ENCODE measurements around the gene SCARB2.
A peak's percentile ranks its signal among the peaks of the same experiment; 100 is the strongest.

Gene SCARB2, protein sequence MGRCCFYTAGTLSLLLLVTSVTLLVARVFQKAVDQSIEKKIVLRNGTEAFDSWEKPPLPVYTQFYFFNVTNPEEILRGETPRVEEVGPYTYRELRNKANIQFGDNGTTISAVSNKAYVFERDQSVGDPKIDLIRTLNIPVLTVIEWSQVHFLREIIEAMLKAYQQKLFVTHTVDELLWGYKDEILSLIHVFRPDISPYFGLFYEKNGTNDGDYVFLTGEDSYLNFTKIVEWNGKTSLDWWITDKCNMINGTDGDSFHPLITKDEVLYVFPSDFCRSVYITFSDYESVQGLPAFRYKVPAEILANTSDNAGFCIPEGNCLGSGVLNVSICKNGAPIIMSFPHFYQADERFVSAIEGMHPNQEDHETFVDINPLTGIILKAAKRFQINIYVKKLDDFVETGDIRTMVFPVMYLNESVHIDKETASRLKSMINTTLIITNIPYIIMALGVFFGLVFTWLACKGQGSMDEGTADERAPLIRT

GRCh38 chr4:76213415-76214176 is at the start of gene SCARB2:
Gene SCARB2 (minus strand): TSS chr4:76213824. CDS start chr4:76213543, 281 bp downstream.
- peak within 1 kb of the TSS; percentile 59 for H3K27ac ChIP-seq (ENCODE audit: low read length)
- peak within 1 kb of the TSS; percentile 88 for H3K4me3 ChIP-seq (ENCODE audit: low read length)
- H3K4me1 ChIP-seq (ENCODE audit: insufficient read depth, low read length) = peaks cover 14% of the 10 kb centered on the region
- no peaks in the 10 kb centered on the region for H3K36me3 ChIP-seq (ENCODE audit: insufficient read depth, low read depth, low read length)
- H3K9me3 ChIP-seq (ENCODE audit: insufficient read depth, low read depth, low read length) = no peaks in the 10 kb centered on the region
- peaks cover 23% of the 10 kb centered on the region for H3K27me3 ChIP-seq (ENCODE audit: insufficient read depth, low read length)
- peak within 1 kb of the TSS; percentile 86 for H3K9ac ChIP-seq (ENCODE audit: low read depth, low read length)

GRCh38 chr4:76260571-76260970 is 46.9 kb upstream of the SCARB2 start:
- Histone ChIP-seq H3K27me3 (ENCODE audit: insufficient read depth, low read length) (no peaks in the 10 kb centered on the region), H3K4me1 (ENCODE audit: insufficient read depth, low read length) (no peaks in the 10 kb centered on the region), H3K36me3 (ENCODE audit: insufficient read depth, low read depth, low read length) (no peaks in the 10 kb centered on the region), H3K9ac (ENCODE audit: low read depth, low read length) (no peak overlapping the region), H3K9me3 (ENCODE audit: insufficient read depth, low read depth, low read length) (no peaks in the 10 kb centered on the region), H3K4me3 (ENCODE audit: low read length) (no peak overlapping the region), H3K27ac (ENCODE audit: low read length) (no peak overlapping the region)

GRCh38 chr4:76257824-76258223 is 44.2 kb upstream of the SCARB2 start:
- Histone ChIP-seq H3K4me1 (ENCODE audit: insufficient read depth, low read length) (no peaks in the 10 kb centered on the region), H3K27ac (ENCODE audit: low read length) (no peak overlapping the region), H3K36me3 (ENCODE audit: insufficient read depth, low read depth, low read length) (no peaks in the 10 kb centered on the region), H3K27me3 (ENCODE audit: insufficient read depth, low read length) (peaks cover 20% of the 10 kb centered on the region), H3K4me3 (ENCODE audit: low read length) (no peak overlapping the region), H3K9me3 (ENCODE audit: insufficient read depth, low read depth, low read length) (no peaks in the 10 kb centered on the region), H3K9ac (ENCODE audit: low read depth, low read length) (no peak overlapping the region)

DNA sequence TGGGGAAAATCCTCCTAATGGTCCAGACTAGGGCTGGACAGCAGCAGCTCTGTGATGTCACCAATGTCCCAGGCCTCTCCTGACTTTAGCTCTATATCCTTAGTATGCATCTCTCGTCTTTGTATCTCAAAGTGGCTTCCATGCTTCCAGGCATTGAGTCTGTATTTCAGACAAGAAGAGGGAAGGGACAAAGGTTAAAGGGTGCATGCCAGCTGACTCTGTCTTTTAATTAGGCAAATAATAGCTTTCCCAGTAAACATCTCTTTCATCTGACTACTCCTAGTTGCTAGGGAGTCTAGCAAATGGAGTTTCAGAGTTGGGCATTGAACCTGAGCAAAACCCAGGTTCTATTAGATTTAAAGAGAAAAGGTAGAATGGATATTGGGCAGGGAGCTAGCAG is 43.3 kb upstream of the SCARB2 start:
- no peak overlapping the region for H3K9ac ChIP-seq (ENCODE audit: low read depth, low read length)
- H3K9me3 ChIP-seq (ENCODE audit: insufficient read depth, low read depth, low read length) = no peaks in the 10 kb centered on the region
- H3K4me3 ChIP-seq (ENCODE audit: low read length) = no peak overlapping the region
- H3K27me3 ChIP-seq (ENCODE audit: insufficient read depth, low read length) = peaks cover 28% of the 10 kb centered on the region
- H3K4me1 ChIP-seq (ENCODE audit: insufficient read depth, low read length) = no peaks in the 10 kb centered on the region
- H3K36me3 ChIP-seq (ENCODE audit: insufficient read depth, low read depth, low read length) = no peaks in the 10 kb centered on the region
- no peak overlapping the region for H3K27ac ChIP-seq (ENCODE audit: low read length)

GRCh38 chr4:76256032-76256431 is 42.4 kb upstream of the SCARB2 start:
- peaks cover 36% of the 10 kb centered on the region for H3K27me3 ChIP-seq (ENCODE audit: insufficient read depth, low read length)
- no peak overlapping the region for H3K4me3 ChIP-seq (ENCODE audit: low read length)
- H3K9ac ChIP-seq (ENCODE audit: low read depth, low read length) = no peak overlapping the region
- H3K27ac ChIP-seq (ENCODE audit: low read length) = no peak overlapping the region
- no peaks in the 10 kb centered on the region for H3K36me3 ChIP-seq (ENCODE audit: insufficient read depth, low read depth, low read length)
- no peaks in the 10 kb centered on the region for H3K9me3 ChIP-seq (ENCODE audit: insufficient read depth, low read depth, low read length)
- peaks cover 3% of the 10 kb centered on the region; the same call in 1 of the 2 replicates for H3K4me1 ChIP-seq (ENCODE audit: insufficient read depth, low read length)

- Histone ChIP-seq H3K4me1 (ENCODE audit: insufficient read depth, low read length) (peaks cover 9% of the 10 kb centered on the region; the same call in 1 of the 2 replicates), H3K9me3 (ENCODE audit: insufficient read depth, low read depth, low read length) (no peaks in the 10 kb centered on the region), H3K27me3 (ENCODE audit: insufficient read depth, low read length) (peaks cover 47% of the 10 kb centered on the region), H3K4me3 (ENCODE audit: low read length) (no peak overlapping the region), H3K36me3 (ENCODE audit: insufficient read depth, low read depth, low read length) (no peaks in the 10 kb centered on the region), H3K9ac (ENCODE audit: low read depth, low read length) (no peak overlapping the region), H3K27ac (ENCODE audit: low read length) (no peak overlapping the region)
Observed at GRCh38 chr4:76253511-76253910, 39.9 kb upstream of the SCARB2 start.

DNA sequence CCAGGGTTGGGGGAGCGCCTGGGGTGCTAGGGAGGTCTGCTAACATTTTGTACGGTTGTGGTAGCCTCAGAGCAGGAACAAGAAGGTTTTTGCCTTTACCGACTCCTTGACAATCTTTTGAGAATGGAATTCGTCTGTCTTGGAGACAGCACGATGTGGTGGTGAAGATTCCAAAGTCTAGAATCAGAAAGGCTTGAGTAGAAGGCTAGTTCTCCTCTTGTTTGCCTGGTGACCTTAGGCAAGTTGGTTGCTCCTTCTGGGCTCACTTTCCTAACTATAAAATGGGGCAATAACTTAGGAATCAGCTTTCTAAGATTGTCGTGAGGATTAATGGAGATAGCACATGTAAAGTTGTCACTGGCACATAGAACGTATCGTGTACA is 38.6 kb upstream of the SCARB2 start:
- Histone ChIP-seq H3K27me3 (ENCODE audit: insufficient read depth, low read length) (peaks cover 47% of the 10 kb centered on the region), H3K9ac (ENCODE audit: low read depth, low read length) (peak overlapping the region; percentile 50; the same call in 1 of the 2 replicates), H3K4me1 (ENCODE audit: insufficient read depth, low read length) (peaks cover 9% of the 10 kb centered on the region; the same call in 1 of the 2 replicates), H3K36me3 (ENCODE audit: insufficient read depth, low read depth, low read length) (no peaks in the 10 kb centered on the region), H3K9me3 (ENCODE audit: insufficient read depth, low read depth, low read length) (no peaks in the 10 kb centered on the region), H3K4me3 (ENCODE audit: low read length) (peak overlapping the region; percentile 70), H3K27ac (ENCODE audit: low read length) (no peak overlapping the region)

- peak within 1 kb of the TSS; percentile 70 for H3K4me3 ChIP-seq (ENCODE audit: low read length)
- H3K9me3 ChIP-seq (ENCODE audit: insufficient read depth, low read depth, low read length) = no peaks in the 10 kb centered on the region
- no peaks in the 10 kb centered on the region for H3K36me3 ChIP-seq (ENCODE audit: insufficient read depth, low read depth, low read length)
- H3K27me3 ChIP-seq (ENCODE audit: insufficient read depth, low read length) = peaks cover 47% of the 10 kb centered on the region
- H3K27ac ChIP-seq (ENCODE audit: low read length) = no peak within 1 kb of the TSS
- H3K4me1 ChIP-seq (ENCODE audit: insufficient read depth, low read length) = peaks cover 9% of the 10 kb centered on the region; the same call in 1 of the 2 replicates
- H3K9ac ChIP-seq (ENCODE audit: low read depth, low read length) = peak within 1 kb of the TSS; percentile 50; the same call in 1 of the 2 replicates
Observed at GRCh38 chr4:76251441-76252270, 38.0 kb upstream of the SCARB2 start, which contains the start of gene FAM47E. Gene FAM47E (plus strand): TSS chr4:76251721. CDS start chr4:76251747, 26 bp downstream.

- Histone ChIP-seq H3K4me1 (ENCODE audit: insufficient read depth, low read length) (peaks cover 9% of the 10 kb centered on the region; the same call in 1 of the 2 replicates), H3K36me3 (ENCODE audit: insufficient read depth, low read depth, low read length) (no peaks in the 10 kb centered on the region), H3K27me3 (ENCODE audit: insufficient read depth, low read length) (peaks cover 47% of the 10 kb centered on the region), H3K27ac (ENCODE audit: low read length) (no peak overlapping the region), H3K4me3 (ENCODE audit: low read length) (peak overlapping the region; percentile 70), H3K9ac (ENCODE audit: low read depth, low read length) (peak overlapping the region; percentile 9; the same call in 1 of the 2 replicates), H3K9me3 (ENCODE audit: insufficient read depth, low read depth, low read length) (no peaks in the 10 kb centered on the region)
Observed at GRCh38 chr4:76250962-76251361, 37.3 kb upstream of the SCARB2 start.

DNA sequence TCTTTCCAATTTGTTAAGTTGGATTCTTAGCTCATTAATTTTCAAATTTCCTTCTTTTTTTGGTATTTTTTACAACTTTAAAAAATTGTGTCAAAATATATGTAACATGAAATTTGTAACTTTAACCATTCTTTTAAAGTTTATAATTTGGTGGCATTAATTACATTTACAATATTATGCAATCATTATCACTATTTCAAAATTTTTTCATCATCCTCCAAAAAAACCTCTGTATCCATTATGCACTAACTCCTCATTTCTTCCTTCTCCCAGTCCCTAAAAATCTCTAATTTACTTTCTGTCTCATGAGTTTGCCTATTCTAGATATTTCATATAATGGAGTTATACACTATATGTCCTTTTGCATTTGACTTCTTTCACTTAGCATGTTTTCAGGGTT is 33.2 kb upstream of the SCARB2 start:
- H3K9me3 ChIP-seq (ENCODE audit: insufficient read depth, low read depth, low read length) = no peaks in the 10 kb centered on the region
- H3K27me3 ChIP-seq (ENCODE audit: insufficient read depth, low read length) = peaks cover 17% of the 10 kb centered on the region
- no peak overlapping the region for H3K9ac ChIP-seq (ENCODE audit: low read depth, low read length)
- no peak overlapping the region for H3K4me3 ChIP-seq (ENCODE audit: low read length)
- H3K4me1 ChIP-seq (ENCODE audit: insufficient read depth, low read length) = peaks cover 9% of the 10 kb centered on the region; the same call in 1 of the 2 replicates
- H3K36me3 ChIP-seq (ENCODE audit: insufficient read depth, low read depth, low read length) = no peaks in the 10 kb centered on the region
- H3K27ac ChIP-seq (ENCODE audit: low read length) = no peak overlapping the region

DNA sequence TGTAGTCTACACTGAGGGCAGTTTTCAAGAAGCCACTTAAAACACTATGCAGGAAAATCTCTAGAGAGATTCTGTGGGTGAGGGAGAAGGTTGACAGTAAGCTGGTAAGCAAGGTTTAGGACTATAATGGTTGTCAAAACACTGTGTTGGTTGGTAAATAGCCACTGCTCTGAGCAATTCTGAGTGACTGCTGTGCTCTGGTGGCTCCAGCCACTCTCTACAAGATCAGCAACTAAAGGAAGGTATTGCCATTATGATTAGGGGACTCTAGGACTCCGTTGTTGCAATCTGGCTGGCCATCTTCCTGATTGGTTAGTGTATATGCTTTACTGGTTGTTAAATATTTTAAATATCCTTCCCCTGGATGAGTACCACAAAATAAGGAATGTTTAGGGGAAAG is 32.4 kb upstream of the SCARB2 start:
- no peaks in the 10 kb centered on the region for H3K9me3 ChIP-seq (ENCODE audit: insufficient read depth, low read depth, low read length)
- H3K4me3 ChIP-seq (ENCODE audit: low read length) = no peak overlapping the region
- no peak overlapping the region for H3K27ac ChIP-seq (ENCODE audit: low read length)
- peaks cover 6% of the 10 kb centered on the region; the same call in 1 of the 2 replicates for H3K4me1 ChIP-seq (ENCODE audit: insufficient read depth, low read length)
- H3K9ac ChIP-seq (ENCODE audit: low read depth, low read length) = no peak overlapping the region
- peaks cover 10% of the 10 kb centered on the region for H3K27me3 ChIP-seq (ENCODE audit: insufficient read depth, low read length)
- no peaks in the 10 kb centered on the region for H3K36me3 ChIP-seq (ENCODE audit: insufficient read depth, low read depth, low read length)

Data from iPS-20b (cell line).